CD1c-positive myeloid dendritic cell (primary cell): Measurements from ENCODE around the gene HTRA3.

Experiments used
- DNase-seq: peaks from one replicate; pipeline ENCODE4 v3.0.0-alpha.2; 2016; ENCODE audit errors: extremely low spot score

HTRA3 gene

GRCh38 chr4:8269535-8270417 lies at the start of gene HTRA3:
Gene HTRA3 (plus strand): TSS chr4:8269754. CDS start chr4:8269969, 215 bp downstream.
- DNase-seq = peak; percentile 14

GRCh38 chr4:8220661-8221450 lies 48.7 kb upstream of the HTRA3 start:
- no peak for DNase-seq

GRCh38 chr4:8221476-8221875 lies 48.1 kb upstream of the HTRA3 start:
- peak; percentile 94 for DNase-seq

DNA sequence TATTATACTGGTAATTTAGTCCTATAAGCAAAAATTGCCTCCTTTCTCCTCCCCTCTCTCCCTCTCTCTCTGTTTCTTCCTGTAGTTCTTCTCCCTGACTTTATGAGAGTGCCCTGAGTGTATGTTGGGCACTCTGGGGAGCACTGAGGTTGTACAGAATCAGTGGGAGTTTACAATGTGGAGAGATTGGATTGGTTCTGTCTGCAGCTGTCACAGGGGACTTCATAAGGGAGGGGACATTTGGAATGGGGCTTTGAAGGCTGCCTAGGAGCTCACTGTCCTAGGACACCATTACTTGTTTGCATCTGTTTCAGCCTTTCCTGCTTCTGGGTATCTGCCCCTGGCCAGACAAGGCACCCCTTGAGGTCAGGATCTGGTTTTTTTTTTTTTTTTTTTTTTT lies 47.6 kb upstream of the HTRA3 start:
- DNase-seq = no peak

DNA sequence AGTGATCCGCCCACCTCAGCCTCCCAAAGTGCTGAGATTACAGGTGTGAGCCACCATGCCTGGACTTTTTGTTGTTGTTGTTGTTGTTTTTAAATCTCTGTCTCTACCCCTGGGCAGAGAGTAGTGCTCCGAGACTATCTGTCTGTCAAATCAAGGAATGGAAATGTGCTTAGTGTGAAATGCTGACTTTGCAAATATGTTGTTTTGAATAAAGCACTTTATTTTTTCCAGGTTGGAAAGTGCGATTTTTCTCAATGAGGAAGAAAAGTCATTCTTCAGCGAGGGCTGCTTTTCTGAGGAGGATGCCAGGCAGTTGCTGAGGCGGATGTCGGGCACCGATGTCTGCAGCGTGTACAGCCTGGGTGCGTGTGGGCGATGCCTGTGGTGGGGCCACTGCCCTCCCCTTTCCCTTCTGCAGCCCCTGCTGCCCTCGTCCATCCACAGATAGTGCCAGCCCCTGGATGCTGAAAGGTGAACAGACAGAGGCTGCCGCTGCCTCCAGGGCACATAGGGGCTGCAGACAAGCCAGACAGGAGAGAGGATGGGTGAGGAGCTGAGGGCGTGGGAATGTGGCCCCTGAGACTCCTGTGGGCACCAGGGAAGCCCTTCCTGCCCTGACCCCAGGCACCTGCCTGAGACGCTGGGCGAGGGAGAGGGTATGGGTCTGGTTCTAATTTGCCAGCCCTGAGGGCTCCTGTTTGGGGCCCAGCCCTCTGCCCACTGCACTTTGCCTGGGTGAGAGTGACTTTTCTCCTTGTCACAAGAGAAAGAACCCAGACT lies 46.8 kb upstream of the HTRA3 start:
- no peak for DNase-seq

- DNase-seq = no peak
Observed at GRCh38 chr4:8224267-8224974, 45.1 kb upstream of the HTRA3 start.

- DNase-seq = peak; percentile 26
Observed at GRCh38 chr4:8224975-8225625, 44.5 kb upstream of the HTRA3 start.

DNA sequence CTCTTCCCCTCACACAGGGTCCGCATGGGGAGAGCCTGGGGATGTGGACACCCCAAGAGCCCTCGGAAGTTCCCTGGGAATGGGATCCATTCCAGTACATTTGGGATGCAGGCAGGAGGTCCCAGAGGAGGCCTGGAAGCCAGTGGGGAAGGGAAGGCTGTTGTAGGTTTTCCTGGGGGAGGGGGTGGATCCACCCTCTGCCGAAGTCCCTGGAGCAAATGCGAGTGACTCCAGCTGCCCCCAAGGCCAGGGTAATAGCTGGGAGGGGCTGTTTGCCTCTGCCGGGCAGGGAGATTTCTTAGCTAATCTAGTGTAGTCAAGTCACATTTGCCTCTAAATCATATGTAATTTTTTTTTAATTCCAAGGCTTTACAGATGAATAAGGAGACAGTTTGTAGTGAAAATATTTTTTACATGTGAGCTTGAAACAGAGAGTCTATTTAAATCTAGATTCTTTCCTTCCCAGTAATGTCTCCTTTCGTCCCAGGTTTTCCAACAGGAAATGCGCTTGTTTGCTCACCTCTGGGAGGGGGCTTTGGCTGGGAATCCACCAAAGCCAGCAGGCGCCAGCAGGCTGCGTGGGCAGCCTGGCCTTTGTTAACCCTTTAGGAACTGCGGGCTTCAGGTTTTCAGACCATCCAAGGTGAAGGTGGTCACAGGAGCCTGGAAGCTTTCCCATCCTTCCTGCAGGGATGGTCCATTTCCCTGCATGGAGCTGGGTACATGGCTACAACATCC lies 43.7 kb upstream of the HTRA3 start:
- DNase-seq = no peak

GRCh38 chr4:8227201-8227770 lies 42.3 kb upstream of the HTRA3 start:
- DNase-seq = peak; percentile 36

- no peak for DNase-seq
Observed at GRCh38 chr4:8227771-8228318, 41.7 kb upstream of the HTRA3 start.

GRCh38 chr4:8228319-8229250 lies 41.0 kb upstream of the HTRA3 start:
- DNase-seq = peak; percentile 61

DNA sequence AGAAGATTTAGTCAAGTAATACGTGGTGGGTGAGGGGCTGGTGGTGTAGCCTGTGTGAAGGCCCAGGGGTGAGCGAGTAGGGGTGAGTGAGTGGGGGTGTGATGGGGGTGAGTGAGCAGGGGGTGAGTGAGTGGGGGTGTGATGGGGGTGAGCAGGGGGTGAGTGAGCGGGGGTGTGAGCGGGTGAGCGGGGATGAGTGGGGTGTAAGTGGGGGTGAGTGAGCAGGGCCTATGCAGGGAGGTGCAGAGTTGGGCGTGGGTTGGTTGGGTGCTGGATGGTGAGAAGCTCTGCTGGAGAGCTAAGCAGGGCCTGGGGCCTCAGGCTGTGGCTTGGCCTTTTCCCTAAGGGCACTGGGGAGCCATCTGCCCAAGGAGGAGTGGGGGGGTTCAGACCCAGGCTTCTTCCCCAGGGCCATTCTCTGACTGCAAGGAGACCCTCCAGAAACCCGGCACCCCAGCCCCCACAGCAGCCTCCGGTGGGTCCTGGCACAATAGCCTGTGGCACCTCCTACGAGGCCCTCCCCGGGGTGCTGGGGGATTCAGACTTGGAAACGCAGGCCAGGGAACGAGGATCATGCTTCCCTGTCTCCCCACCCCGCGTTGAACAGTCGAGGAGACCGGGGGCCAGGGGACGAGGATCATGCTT lies 40.1 kb upstream of the HTRA3 start:
- DNase-seq = no peak

- no peak for DNase-seq
Observed at GRCh38 chr4:8230033-8230432, 39.5 kb upstream of the HTRA3 start.

GRCh38 chr4:8230891-8231290 lies 38.7 kb upstream of the HTRA3 start:
- no peak for DNase-seq

- no peak for DNase-seq
Observed at GRCh38 chr4:8231551-8232049, 38.0 kb upstream of the HTRA3 start.

DNA sequence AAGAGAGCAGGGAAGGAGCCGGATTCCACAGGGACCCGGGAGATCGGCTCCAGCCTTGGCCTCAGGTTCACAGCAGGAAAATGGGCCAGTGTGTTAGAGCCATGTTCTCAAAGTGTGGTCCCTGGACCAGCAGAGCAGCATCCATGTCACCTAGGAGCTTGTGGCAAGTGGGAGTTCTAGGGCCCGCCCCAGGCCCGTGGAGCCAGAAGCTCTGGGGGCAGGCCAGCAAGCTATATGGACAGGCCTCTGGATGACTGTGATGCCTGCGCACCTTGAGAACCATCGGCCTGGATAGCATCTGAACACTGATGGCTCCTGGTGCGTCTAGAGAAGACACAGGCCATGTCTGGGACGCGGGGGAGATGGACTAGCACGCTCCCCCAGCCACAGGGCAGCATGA lies 36.8 kb upstream of the HTRA3 start:
- no peak for DNase-seq

- DNase-seq = no peak
Observed at GRCh38 chr4:8233672-8234484, 35.7 kb upstream of the HTRA3 start.
